ENCODE data around the gene HIPK2. TPM values are rescaled to one million over a fixed set of nuclear protein-coding genes. Genes with fewer than 3 reads are reported as not detected.

HIPK2 gene
- polyA plus RNA-seq, 4 donors, result 69.7 to 110 (median 89.1) TPM

GRCh38 chr7:139601176-139601575 lies 176.6 kb downstream of the HIPK2 start:
- DNase-seq (ENCODE audit: low read depth in 4 of 4, low spot score in 2 of 4), result no peak

- no peak for DNase-seq (ENCODE audit: low read depth in 4 of 4, low spot score in 2 of 4)
Measured at GRCh38 chr7:139600306-139600705, 177.5 kb downstream of the HIPK2 start.

GRCh38 chr7:139598642-139599041 lies 179.2 kb downstream of the HIPK2 start:
- no peak for DNase-seq (ENCODE audit: low read depth in 4 of 4, low spot score in 2 of 4)

GRCh38 chr7:139597028-139597427 lies 180.8 kb downstream of the HIPK2 start:
- DNase-seq (ENCODE audit: low read depth in 4 of 4, low spot score in 2 of 4), result no peak

GRCh38 chr7:139596626-139597025 lies 181.2 kb downstream of the HIPK2 start:
- DNase-seq (ENCODE audit: low read depth in 4 of 4, low spot score in 2 of 4), result no peak

- no peak for DNase-seq (ENCODE audit: low read depth in 4 of 4, low spot score in 2 of 4)
Measured at GRCh38 chr7:139595806-139596205, 182.0 kb downstream of the HIPK2 start.

GRCh38 chr7:139594911-139595476 lies 182.8 kb downstream of the HIPK2 start:
- no peak for DNase-seq (ENCODE audit: low read depth in 4 of 4, low spot score in 2 of 4)

GRCh38 chr7:139594090-139594489 lies 183.7 kb downstream of the HIPK2 start:
- no peak for DNase-seq (ENCODE audit: low read depth in 4 of 4, low spot score in 2 of 4)

GRCh38 chr7:139592801-139593461 lies 184.9 kb downstream of the HIPK2 start:
- no peak for DNase-seq (ENCODE audit: low read depth in 4 of 4, low spot score in 2 of 4)

- no peak for DNase-seq (ENCODE audit: low read depth in 4 of 4, low spot score in 2 of 4)
Measured at GRCh38 chr7:139591550-139592195, 186.1 kb downstream of the HIPK2 start.

GRCh38 chr7:139589474-139589873 lies 188.3 kb downstream of the HIPK2 start:
- DNase-seq (ENCODE audit: low read depth in 4 of 4, low spot score in 2 of 4), result no peak

- peak; percentile 34 to 66 (median 44) for DNase-seq (ENCODE audit: low read depth in 4 of 4, low spot score in 2 of 4)
Measured at GRCh38 chr7:139588632-139589031, 189.2 kb downstream of the HIPK2 start.

- DNase-seq (ENCODE audit: low read depth in 4 of 4, low spot score in 2 of 4), result no peak
Measured at GRCh38 chr7:139587535-139587934, 190.3 kb downstream of the HIPK2 start.

- DNase-seq (ENCODE audit: low read depth in 4 of 4, low spot score in 2 of 4), result no peak
Measured at GRCh38 chr7:139586286-139586685, 191.5 kb downstream of the HIPK2 start.

- DNase-seq (ENCODE audit: low read depth in 4 of 4, low spot score in 2 of 4), result no peak
Measured at GRCh38 chr7:139585042-139585441, 192.8 kb downstream of the HIPK2 start.

GRCh38 chr7:139583826-139584553 lies 193.8 kb downstream of the HIPK2 start:
- no peak for DNase-seq (ENCODE audit: low read depth in 4 of 4, low spot score in 2 of 4)

GRCh38 chr7:139582671-139583155 lies 195.1 kb downstream of the HIPK2 start:
- no peak for DNase-seq (ENCODE audit: low read depth in 4 of 4, low spot score in 2 of 4)

GRCh38 chr7:139582130-139582650 lies 195.6 kb downstream of the HIPK2 start:
- no peak for DNase-seq (ENCODE audit: low read depth in 4 of 4, low spot score in 2 of 4)

- no peak for DNase-seq (ENCODE audit: low read depth in 4 of 4, low spot score in 2 of 4)
Measured at GRCh38 chr7:139580435-139580834, 197.4 kb downstream of the HIPK2 start.

GRCh38 chr7:139576179-139576973 lies 201.4 kb downstream of the HIPK2 start:
- no peak for DNase-seq (ENCODE audit: low read depth in 4 of 4, low spot score in 2 of 4)

All from left renal cortex interstitium (tissue), 4 donors.